GM18502 (cell line): ENCODE measurements around the gene AARS2.
A peak's percentile ranks its signal among the peaks of the same experiment; 100 is the strongest.
"Not testable (repeated sequence)": the region's sequence is repeated elsewhere in the genome, so short reads cannot be mapped to it uniquely, and the experiment has no call there.

ENCODE experiments used
- ATAC-seq: cut with Tn5 transposase; IDR thresholded peaks from one replicate; pipeline ENCODE4 v1.9.1; 2021; ENCODE audit warnings: mild to moderate bottlenecking; ENCODE audit not compliant: unreplicated experiment, poor library complexity

The AARS2 gene

GRCh38 chr6:44312901-44313788 lies at the start of gene AARS2:
TSS of gene AARS2 (minus strand) at chr6:44313347. CDS start at chr6:44313323, 24 bp downstream.
- peak; percentile 95 for ATAC-seq

DNA sequence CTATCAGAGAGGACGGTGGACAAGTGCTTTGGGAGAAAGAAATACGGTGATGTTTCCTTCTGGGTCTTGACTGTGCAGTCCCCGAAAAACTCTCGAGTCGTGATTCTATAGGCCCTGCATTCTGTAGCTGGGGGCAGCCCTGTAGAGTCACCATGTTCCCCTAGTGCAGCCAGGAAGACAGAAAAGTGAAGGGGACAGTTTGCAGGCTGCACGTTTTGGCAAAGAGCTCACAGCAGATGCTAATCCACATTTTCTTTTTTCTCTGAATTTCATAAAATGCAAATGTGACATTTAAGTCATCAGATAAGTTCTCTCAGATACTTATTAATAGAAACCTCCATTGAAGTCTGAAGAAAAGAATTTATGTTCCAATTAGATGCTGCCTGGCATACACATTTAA lies 48.8 kb upstream of the AARS2 start:
- no peak for ATAC-seq

DNA sequence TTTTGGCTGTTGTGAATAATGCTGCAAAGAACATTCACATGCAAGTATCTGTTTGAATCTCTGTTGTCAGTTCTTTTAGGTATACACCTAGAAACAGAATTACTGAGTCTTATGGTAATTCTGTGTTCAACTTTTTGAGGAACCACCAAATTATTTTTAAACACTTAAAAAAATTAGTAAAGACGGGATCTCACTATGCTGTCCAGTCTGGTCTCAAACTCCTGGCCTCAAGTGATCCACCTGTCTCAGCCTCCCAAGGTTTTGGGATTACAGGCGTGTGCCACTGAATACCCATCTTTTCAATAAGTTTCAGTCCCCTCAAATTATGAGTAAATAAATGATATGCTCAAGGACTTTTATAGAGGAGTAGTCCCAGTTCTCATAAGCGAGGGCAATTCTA lies 46.8 kb upstream of the AARS2 start:
- no peak for ATAC-seq

- ATAC-seq = no peak
These were observed 43.3 kb upstream of the AARS2 start for GRCh38 chr6:44356487-44356886.

GRCh38 chr6:44355640-44356039 lies 42.5 kb upstream of the AARS2 start:
- ATAC-seq = no peak

DNA sequence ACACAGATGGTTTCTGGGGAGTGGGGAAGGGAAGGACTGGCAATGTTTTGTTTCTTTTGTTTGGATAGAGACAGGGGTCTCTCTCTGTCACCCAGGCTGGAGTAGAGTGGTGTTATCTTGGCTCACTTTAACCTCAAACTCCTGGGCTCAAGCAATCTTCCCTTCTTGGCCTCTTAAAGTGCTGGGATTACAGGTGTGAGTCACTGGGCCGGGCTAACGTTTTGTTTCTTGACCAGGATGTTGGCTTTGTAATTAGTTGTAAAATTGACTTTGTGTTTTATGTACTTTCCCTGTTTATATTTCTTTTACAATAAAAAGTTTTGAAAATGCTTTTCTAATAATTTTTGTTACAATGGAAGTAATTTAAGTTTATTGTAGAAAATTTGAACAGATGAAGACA lies 40.2 kb upstream of the AARS2 start:
- no peak for ATAC-seq

DNA sequence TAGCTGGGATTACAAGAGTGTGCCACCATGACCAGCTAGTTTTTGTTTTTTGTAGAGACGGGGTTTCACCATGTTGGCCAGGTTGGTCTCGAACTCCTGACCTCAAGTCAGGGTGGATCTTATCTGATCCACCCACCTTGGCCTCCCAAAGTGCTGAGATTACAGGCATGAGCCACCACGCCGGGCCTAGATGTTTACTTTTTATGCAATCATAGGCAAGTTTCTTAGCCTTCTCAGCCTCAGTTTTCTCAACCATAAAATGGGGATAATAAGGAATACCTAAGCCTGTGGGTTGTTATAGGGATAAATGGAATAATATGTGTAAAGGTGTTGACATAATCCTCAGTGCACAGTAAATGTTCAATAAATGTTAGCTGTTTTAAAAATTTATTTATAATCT lies 39.1 kb upstream of the AARS2 start:
- no peak for ATAC-seq

DNA sequence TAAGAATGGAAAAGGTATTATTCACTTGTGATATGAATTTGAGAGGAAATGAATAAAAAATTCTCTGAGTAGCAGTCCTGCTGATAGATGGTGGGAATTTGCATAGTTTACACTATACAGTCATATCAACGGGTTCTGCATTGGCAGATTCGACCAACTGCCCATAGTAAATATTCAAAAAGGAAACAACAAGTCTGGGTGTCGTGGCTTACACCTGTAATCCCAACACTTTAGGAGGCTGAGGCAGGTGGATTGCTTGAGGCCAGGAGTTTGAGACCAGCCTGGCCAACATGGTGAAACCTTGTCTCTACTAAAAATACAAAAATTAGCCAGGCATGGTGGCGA lies 37.5 kb upstream of the AARS2 start:
- not testable (repeated sequence) for ATAC-seq

- no peak for ATAC-seq
These were observed 36.9 kb upstream of the AARS2 start for GRCh38 chr6:44349904-44350649.

DNA sequence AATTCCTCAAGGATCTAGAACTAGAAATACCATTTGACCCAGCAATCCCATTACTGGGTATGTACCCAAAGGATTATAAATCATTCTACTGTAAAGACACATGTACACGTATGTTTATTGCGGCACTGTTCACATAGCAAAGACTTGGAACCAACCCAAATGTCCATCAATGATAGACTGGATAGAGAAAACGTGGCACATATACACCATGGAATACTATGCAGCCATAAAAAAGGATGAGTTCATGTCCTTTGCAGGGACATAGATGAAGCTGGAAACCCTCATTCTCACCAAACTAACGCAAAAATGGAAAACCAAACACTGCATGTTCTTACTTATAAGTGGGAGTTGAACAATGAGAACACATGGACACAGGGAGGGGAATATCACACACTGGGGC lies 33.7 kb upstream of the AARS2 start:
- not testable (repeated sequence) for ATAC-seq

- ATAC-seq = no peak
These were observed 29.3 kb upstream of the AARS2 start, which contains the start of gene SPATS1 for GRCh38 chr6:44342489-44342888. TSS of gene SPATS1 (plus strand) at chr6:44342650. CDS start at chr6:44343096, 446 bp downstream.

DNA sequence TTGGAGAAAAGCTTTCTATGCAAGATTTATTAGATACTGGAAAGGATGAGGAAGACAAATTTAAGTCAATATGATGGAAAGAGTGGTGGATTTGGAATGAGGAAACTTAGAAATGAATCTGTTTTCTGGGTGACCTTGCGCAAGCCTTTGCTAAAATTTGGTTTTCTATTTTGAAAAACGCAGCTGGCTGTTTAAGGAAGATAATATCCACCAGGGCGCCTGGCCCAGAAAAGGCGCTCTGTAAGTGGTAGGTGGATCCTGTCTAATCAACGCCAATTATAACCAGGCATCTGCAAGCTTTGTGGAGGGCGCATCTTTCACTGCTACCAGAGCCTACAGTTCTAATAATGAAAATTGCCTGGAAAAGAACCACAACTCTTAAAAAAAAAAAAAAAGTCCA lies 28.9 kb upstream of the AARS2 start:
- ATAC-seq = no peak

DNA sequence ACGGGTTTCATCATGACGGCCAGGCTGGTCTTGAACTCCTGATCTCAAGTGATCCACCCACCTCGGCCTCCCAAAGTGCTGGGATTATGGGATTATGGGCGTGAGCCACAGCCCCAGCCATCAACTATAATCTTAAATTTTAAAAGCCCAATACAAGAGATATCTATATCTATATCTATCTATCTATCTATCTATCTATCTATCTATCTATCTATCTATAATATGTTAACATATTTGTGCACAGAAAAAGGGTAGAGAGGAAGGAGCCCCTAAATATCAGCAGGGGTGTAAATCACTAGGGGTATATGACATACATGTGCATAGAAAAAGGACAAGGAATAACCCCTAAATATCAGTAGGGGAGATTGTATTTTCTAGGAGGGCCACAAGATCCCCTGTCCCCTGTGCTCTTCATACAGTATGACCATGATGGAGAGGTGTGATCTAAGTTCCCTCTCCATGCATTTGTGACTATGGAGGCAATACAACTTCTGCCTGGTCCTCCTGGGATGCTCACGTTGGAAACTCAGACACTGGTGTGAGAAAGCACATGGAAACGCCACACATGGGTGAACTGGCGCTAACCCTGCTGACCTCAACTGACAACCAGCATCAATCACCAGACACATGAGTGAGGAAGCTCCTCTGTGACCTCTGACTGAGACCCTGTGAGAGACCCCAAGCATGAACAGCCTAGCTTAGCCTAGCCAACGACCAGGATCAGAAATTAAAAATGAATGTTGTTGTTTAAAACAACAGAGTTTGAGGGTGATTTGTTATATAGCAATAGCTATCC lies 28.1 kb upstream of the AARS2 start:
- no peak for ATAC-seq

- no peak for ATAC-seq
These were observed 26.8 kb upstream of the AARS2 start for GRCh38 chr6:44339763-44340625.

GRCh38 chr6:44339301-44339700 lies 26.2 kb upstream of the AARS2 start:
- ATAC-seq = no peak

DNA sequence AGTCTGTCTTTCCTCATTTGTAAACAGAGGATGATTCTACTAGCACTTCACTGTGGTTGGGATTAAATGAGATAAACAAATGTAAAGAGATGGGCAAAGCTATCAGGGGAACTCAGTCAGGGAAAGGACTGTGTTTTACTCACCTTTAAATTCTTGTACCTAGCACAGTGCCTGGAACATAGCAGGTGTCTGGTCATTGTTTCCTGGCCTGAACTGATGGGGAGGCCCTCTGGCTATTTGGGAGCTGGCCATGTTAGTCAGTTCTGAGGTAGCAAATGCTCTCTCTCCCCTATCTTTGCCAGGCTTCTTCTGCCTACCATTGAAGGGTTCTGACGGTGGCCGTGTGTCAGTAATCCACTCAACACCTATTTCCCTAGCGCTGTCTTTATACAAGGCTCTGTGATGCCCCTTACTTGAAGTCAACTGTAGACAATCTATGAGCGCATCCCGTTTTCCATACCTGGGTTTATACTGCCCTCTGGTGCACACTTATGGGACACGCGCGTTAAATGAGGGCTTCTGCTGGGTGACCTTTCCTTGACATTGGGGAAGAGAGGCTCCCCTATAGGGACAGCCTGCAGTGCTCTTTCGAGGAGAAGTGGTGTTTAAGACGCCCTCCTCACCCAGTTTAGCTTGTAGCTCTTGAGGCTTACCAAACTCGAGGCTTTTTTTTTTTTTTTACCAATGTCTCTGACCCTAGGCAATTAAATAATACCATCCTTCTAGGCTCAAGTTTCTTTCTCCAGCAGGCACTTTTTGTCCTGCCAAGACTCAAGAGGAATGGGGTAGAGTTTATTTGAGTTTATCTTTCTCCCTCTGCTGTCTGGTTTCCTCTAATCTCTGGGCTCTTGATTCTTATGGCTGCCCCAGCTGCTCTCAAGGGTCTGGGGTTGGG lies 25.3 kb upstream of the AARS2 start:
- peak; percentile 69 for ATAC-seq

DNA sequence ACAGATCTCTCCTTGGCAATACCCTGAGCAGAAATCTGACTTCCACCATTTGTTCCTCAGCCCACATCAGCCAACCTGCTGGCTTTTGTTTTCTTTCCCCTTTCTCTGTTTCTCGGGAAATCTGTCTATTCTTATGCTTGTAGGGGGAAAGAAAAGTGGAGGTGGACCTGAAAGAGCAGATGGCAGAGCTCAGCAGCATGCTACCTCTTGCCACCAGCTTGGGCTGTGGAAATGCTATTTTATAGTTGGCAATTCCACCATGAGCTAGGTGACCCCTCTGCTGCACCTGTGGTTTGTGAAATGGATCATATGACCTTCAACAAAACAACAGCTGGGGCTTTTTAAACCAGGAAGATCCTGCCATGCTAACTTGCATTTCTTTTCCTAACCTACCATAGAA lies 22.5 kb upstream of the AARS2 start:
- no peak for ATAC-seq

DNA sequence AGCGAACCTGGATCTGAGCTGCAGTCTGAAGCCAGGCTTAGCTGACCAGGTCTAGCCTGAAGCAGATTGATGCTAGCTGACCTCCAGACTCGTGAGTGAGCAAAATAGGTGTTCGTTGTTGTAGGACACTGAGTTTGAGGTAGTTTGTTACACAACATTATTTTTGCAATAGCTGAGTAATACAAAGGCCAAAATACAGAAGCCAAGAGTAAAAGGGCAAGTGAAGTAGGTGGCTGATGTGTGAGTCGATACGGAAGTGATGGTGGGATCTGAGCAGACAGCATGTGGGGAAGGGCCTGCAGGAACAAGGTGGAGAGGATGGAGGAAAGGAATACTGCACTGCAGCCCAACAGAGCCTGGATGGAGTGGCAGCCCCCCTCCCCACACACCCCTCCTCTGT lies 20.8 kb upstream of the AARS2 start:
- ATAC-seq = no peak
